Measurements from ENCODE around the gene PAX5.

DNA sequence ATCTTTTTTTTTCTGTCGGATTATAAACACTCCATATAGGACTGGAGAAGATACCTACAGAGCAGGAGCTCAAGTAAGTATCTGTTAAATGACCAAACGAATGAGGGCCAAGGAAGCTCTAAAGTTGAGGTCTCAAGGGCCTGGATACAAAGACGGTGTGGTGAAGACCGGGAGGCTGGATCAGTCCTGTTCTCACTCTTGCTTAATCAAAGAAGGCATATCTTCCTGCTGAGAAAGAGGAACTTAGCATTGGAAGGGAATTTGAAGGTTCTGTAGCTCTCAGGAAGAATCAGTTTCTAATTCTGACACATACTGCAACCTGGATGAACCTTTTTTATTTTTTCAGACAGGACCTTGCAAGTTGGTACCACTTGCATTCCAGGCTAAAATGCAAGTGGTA is 28.3 kb upstream of the PAX5 start:
- TF ChIP-seq, protein P1, sequence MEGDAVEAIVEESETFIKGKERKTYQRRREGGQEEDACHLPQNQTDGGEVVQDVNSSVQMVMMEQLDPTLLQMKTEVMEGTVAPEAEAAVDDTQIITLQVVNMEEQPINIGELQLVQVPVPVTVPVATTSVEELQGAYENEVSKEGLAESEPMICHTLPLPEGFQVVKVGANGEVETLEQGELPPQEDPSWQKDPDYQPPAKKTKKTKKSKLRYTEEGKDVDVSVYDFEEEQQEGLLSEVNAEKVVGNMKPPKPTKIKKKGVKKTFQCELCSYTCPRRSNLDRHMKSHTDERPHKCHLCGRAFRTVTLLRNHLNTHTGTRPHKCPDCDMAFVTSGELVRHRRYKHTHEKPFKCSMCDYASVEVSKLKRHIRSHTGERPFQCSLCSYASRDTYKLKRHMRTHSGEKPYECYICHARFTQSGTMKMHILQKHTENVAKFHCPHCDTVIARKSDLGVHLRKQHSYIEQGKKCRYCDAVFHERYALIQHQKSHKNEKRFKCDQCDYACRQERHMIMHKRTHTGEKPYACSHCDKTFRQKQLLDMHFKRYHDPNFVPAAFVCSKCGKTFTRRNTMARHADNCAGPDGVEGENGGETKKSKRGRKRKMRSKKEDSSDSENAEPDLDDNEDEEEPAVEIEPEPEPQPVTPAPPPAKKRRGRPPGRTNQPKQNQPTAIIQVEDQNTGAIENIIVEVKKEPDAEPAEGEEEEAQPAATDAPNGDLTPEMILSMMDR (IDR thresholded peaks at IDR 0.05), result no peak
- TF ChIP-seq RAD21 (conservative IDR thresholded peaks at IDR 0.05 in 1 of 2, IDR thresholded peaks at IDR 0.05 in 1 of 2), result no peak
- no peak for TF ChIP-seq CEBPB (IDR thresholded peaks at IDR 0.05)
- TF ChIP-seq, protein P2, sequence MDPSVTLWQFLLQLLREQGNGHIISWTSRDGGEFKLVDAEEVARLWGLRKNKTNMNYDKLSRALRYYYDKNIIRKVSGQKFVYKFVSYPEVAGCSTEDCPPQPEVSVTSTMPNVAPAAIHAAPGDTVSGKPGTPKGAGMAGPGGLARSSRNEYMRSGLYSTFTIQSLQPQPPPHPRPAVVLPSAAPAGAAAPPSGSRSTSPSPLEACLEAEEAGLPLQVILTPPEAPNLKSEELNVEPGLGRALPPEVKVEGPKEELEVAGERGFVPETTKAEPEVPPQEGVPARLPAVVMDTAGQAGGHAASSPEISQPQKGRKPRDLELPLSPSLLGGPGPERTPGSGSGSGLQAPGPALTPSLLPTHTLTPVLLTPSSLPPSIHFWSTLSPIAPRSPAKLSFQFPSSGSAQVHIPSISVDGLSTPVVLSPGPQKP (IDR thresholded peaks at IDR 0.05; ENCODE audit: low read depth, low read length), result no peak
- TF ChIP-seq CBX8 (IDR thresholded peaks at IDR 0.05), result no peak
- no peak for TF ChIP-seq RFX5 (IDR thresholded peaks at IDR 0.05)
- TF ChIP-seq MAX (IDR thresholded peaks at IDR 0.05), result no peak
- TF ChIP-seq POLR2AphosphoS2 (conservative IDR thresholded peaks at IDR 0.05; ENCODE audit: low read length), result no peak
- no peak for TF ChIP-seq POLR2A (IDR thresholded peaks at IDR 0.05; ENCODE audit: low read length)
- no peak for TF ChIP-seq ZFP36 (IDR thresholded peaks at IDR 0.05; ENCODE audit: borderline replicate concordance, partially characterized antibody)
- TF ChIP-seq SMC3 (IDR thresholded peaks at IDR 0.05), result no peak

Data from A549 (cell line).